OCI-LY3 (cell line): ENCODE measurements around the gene ZNF549.

Experiments used
- H2AFZ ChIP-seq: fragments of 200-600, 300-600 bp; shearing (Covaris generic); 2 replicates; pipeline ENCODE4 v1.6.0; 2014; ENCODE audit warnings: antibody characterized with exemption, low read depth, low read length
- H3K27ac ChIP-seq: fragments of 200-600, 300-600 bp; sonication (generic); 2 replicates; pipeline ENCODE4 v1.5.1; 2014; ENCODE audit warnings: mild to moderate bottlenecking, low read length, moderate library complexity, mixed read lengths
- H3K27me3 ChIP-seq: fragments of 200-600, 300-600 bp; sonication (generic); 2 replicates; pipeline ENCODE4 v1.6.1; 2014; ENCODE audit warnings: low read depth, low read length, mixed read lengths
- H3K36me3 ChIP-seq: fragments of 200-600, 300-600 bp; sonication (generic); replicated peaks from 2 replicates; pipeline ENCODE3; 2014; ENCODE audit warnings: low read depth, low read length, mixed read lengths
- H3K4me1 ChIP-seq: fragments of 300-600, 200-600 bp; sonication (generic); 2 replicates; pipeline ENCODE4 v1.6.1; 2014; ENCODE audit warnings: low read length, mixed read lengths
- H3K4me2 ChIP-seq: fragments of 200-600, 300-600 bp; sonication (generic); 2 replicates; pipeline ENCODE4 v1.6.1; 2014; ENCODE audit warnings: low read length, mixed read lengths
- H3K4me3 ChIP-seq: fragments of 300-600, 200-600 bp; sonication (generic); 2 replicates; pipeline ENCODE4 v1.5.1; 2014; ENCODE audit warnings: antibody characterized with exemption, mild to moderate bottlenecking, low read length, moderate library complexity
- H3K79me2 ChIP-seq: fragments of 300-600, 200-600 bp; shearing (Covaris generic); 2 replicates; pipeline ENCODE4 v1.6.1; 2014; ENCODE audit warnings: mild to moderate bottlenecking, low read length, mixed read lengths
- H3K9ac ChIP-seq: fragments of 300-600, 200-600 bp; shearing (Covaris generic); 2 replicates; pipeline ENCODE4 v1.6.0; 2014; ENCODE audit warnings: mild to moderate bottlenecking, low read length, moderate library complexity
- H3K9me3 ChIP-seq: fragments of 200-600, 300-600 bp; shearing (Covaris generic); 2 replicates; pipeline ENCODE4 v1.6.1; 2014; ENCODE audit warnings: low read length, mixed read lengths; ENCODE audit not compliant: insufficient read depth
- H4K20me1 ChIP-seq: fragments of 200-600, 300-600 bp; sonication (generic); 2 replicates; pipeline ENCODE4 v1.6.1; 2016; ENCODE audit warnings: low read length, mixed read lengths; ENCODE audit not compliant: insufficient read depth
- EZH2phosphoT487 ChIP-seq: fragments of 200-600 bp; shearing (Covaris generic); IDR thresholded peaks from 2 replicates; pipeline ENCODE4 v1.6.1; 2018; ENCODE audit warnings: antibody characterized with exemption, mixed run types, low read depth
- TF ChIP-seq, protein P1 (sequence below): fragments of 200-600, 300-600 bp; sonication (generic); IDR thresholded peaks from 2 replicates; pipeline ENCODE4 v1.5.1; 2014; ENCODE audit warnings: antibody characterized with exemption, low read length, low read depth

Gene ZNF549

DNA sequence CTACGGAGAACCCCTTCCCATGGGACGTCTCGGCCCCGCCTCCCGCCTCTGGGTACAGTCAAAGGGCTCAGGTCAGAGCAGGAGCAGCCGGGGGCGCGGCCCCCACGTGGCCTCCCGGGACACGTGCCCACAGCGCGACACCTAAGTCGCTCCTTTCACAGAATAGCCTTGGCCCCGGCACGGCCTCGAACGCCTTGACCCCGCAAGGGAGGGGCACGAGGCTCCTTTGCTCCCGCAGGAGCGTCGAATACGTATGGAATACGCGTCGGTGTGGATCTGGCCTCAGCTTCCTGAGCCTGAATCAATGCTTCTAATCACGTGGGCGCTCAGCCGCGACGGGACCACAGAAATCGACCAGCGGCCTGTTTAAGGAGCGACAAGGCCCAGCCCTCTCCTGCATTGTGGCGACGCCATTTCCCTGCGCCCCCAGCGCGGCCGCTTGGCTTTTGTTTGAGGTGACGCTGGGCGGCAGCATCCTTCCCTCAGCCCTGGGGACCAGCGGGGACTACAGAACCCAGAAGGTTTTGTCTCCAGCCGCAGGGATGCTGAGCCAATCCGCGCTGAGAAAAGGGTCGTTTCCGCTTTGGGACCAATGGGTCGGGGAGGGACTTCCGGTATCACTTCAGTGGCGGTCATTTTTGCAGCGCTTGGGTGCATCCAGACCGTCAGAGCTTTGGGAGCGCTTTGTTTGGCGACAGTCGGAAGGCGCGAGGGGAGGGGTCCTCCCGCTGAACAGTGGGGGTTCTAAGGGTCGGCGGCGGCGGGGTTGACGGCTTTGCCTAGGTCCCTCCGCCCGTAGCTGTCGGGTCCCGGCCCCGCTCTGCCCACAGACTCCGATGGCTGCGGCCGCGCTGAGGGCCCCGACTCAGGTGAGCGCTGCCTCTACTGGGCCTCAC, 56.6 kb downstream of the ZNF549 start, which contains the start of gene ZIK1:
Gene ZIK1 (plus strand): TSS at position 625 of the 896 bp plus-strand sequence. CDS start 212 bp downstream, at position 837.
- Histone ChIP-seq H3K9ac (no peak within 1 kb of the TSS), H3K27me3 (no peaks in the 10 kb centered on the region), H3K27ac (no peak within 1 kb of the TSS), H3K4me1 (0 out of 2 replicates have a peak, but pooled peaks cover 3% of the 10 kb centered on the region), H4K20me1 (no peaks in the 10 kb centered on the region), H3K79me2 (no peaks in the 10 kb centered on the region), H3K4me3 (no peak within 1 kb of the TSS), H3K36me3 (peaks cover 5% of the 10 kb centered on the region), H3K9me3 (peaks cover 10% of the 10 kb centered on the region; the same call in 1 of the 2 replicates), H3K4me2 (no peak within 1 kb of the TSS), H2AFZ (no peak within 1 kb of the TSS)
- TF ChIP-seq EZH2phosphoT487 = no peak

DNA sequence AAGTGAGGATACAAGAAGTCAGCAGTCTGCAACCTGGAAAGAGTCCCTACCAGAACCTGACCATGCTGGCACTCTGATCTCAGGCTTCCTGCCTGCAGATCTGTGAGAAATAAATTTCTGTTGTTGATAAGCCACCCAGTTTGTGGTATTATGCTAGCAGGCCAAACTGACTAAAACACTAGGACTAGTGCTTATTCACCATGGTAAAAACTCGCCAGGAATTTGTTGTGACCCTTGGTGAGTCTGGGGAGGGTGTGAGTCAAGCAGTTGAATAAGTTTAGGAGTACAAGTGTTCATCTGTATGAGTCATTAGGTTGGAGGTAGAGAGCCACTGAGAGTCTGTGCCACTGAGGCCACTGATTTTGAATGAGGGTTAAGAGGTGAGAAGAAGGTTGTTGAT, 60.4 kb downstream of the ZNF549 start:
- H3K9ac ChIP-seq = no peak overlapping the region
- TF ChIP-seq, protein P1, sequence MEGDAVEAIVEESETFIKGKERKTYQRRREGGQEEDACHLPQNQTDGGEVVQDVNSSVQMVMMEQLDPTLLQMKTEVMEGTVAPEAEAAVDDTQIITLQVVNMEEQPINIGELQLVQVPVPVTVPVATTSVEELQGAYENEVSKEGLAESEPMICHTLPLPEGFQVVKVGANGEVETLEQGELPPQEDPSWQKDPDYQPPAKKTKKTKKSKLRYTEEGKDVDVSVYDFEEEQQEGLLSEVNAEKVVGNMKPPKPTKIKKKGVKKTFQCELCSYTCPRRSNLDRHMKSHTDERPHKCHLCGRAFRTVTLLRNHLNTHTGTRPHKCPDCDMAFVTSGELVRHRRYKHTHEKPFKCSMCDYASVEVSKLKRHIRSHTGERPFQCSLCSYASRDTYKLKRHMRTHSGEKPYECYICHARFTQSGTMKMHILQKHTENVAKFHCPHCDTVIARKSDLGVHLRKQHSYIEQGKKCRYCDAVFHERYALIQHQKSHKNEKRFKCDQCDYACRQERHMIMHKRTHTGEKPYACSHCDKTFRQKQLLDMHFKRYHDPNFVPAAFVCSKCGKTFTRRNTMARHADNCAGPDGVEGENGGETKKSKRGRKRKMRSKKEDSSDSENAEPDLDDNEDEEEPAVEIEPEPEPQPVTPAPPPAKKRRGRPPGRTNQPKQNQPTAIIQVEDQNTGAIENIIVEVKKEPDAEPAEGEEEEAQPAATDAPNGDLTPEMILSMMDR = no peak
- no peak for TF ChIP-seq EZH2phosphoT487
- no peak overlapping the region for H3K27ac ChIP-seq
- peaks cover 10% of the 10 kb centered on the region; the same call in 1 of the 2 replicates for H3K9me3 ChIP-seq
- no peaks in the 10 kb centered on the region for H3K79me2 ChIP-seq
- H3K4me1 ChIP-seq = no peaks in the 10 kb centered on the region
- H3K36me3 ChIP-seq = no peaks in the 10 kb centered on the region
- no peak overlapping the region for H3K4me2 ChIP-seq
- H3K4me3 ChIP-seq = no peak overlapping the region
- H2AFZ ChIP-seq = no peak overlapping the region
- H3K27me3 ChIP-seq = no peaks in the 10 kb centered on the region
- H4K20me1 ChIP-seq = no peaks in the 10 kb centered on the region

DNA sequence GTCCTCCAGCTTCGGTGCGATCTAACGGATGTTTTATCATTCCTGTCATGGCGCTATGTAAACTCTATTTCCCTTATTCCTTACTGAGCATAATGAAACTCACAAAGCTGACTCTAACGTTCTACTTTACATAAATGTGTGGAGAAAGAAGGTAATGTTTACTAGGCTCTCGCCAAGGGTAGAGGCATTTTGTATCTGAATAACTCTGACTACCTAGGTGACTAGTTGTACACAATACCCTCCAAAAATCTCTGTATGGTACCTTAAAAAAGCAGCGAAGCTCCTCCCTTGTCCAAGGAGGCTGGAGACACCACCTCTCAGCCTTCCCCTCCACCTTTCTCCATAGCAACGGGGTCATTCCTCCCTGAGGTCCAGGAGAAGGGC, 72.2 kb downstream of the ZNF549 start:
- peaks cover 14% of the 10 kb centered on the region for H3K79me2 ChIP-seq
- peak overlapping the region; percentile 72 for H3K4me2 ChIP-seq
- H3K9me3 ChIP-seq = 0 out of 2 replicates have a peak, but pooled peaks cover 2% of the 10 kb centered on the region
- H3K9ac ChIP-seq = peak overlapping the region; percentile 14; the same call in 1 of the 2 replicates
- peak overlapping the region; percentile 98 for H2AFZ ChIP-seq
- H3K4me1 ChIP-seq = peaks cover 10% of the 10 kb centered on the region
- no peak overlapping the region for H3K27ac ChIP-seq
- H4K20me1 ChIP-seq = no peaks in the 10 kb centered on the region
- peaks cover 25% of the 10 kb centered on the region for H3K36me3 ChIP-seq
- TF ChIP-seq EZH2phosphoT487 = no peak
- TF ChIP-seq, protein P1 = no peak; the same call in 1 of the 2 replicates
- no peaks in the 10 kb centered on the region for H3K27me3 ChIP-seq
- H3K4me3 ChIP-seq = peak overlapping the region; percentile 87

- Histone ChIP-seq H3K4me2 (peak within 1 kb of the TSS; percentile 72), H3K27ac (no peak within 1 kb of the TSS), H3K9me3 (0 out of 2 replicates have a peak, but pooled peaks cover 2% of the 10 kb centered on the region), H3K36me3 (peaks cover 30% of the 10 kb centered on the region), H3K27me3 (no peaks in the 10 kb centered on the region), H4K20me1 (no peaks in the 10 kb centered on the region), H2AFZ (peak within 1 kb of the TSS; percentile 98), H3K4me3 (peak within 1 kb of the TSS; percentile 87), H3K4me1 (peaks cover 10% of the 10 kb centered on the region), H3K9ac (peak within 1 kb of the TSS; percentile 61), H3K79me2 (peaks cover 14% of the 10 kb centered on the region)
- TF ChIP-seq EZH2phosphoT487 = no peak
- TF ChIP-seq, protein P1 = no peak
Observed at GRCh38 chr19:57599761-57600383, 72.7 kb downstream of the ZNF549 start, which contains the start of gene ZNF530. Gene ZNF530 (plus strand): TSS chr19:57599885. CDS start chr19:57604346, 4,461 bp downstream.
